G401 (cell line): ENCODE data around the gene VAV1. TPM values are rescaled to one million over a fixed set of nuclear protein-coding genes. Genes with fewer than 3 reads are reported as not detected.
"Not testable (repeated sequence)": the region's sequence is repeated elsewhere in the genome, so short reads cannot be mapped to it uniquely, and the experiment has no call there.

Source experiments
- DNase-seq: peaks from one replicate; pipeline ENCODE4 v3.0.0-alpha.2; 2015; ENCODE audit warnings: low spot score
- in situ Hi-C: cut with HindIII; loops from 2 replicates; pipeline ENCODE4 v1.10.0; 2016; ENCODE audit warnings: low sequenced_read_pairs, mixed read lengths
- total RNA-seq: library from RNA; depleted of rRNA; stranded (reverse); fragments of >200 nt; shearing (Covaris generic); gene quantifications from 2 replicates; pipeline ENCODE4 v1.2.3, GENCODE V29; 2014

VAV1 gene
- total RNA-seq, 1 experiment from 2014 or later = not detected

- in situ Hi-C loops = no loop called here
- peak; percentile 100 for DNase-seq
These were observed 35.1 kb upstream of the VAV1 start, which contains the start of gene GPR108 for GRCh38 chr19:6737284-6737872. Gene GPR108 (minus strand): TSS chr19:6737580. CDS start chr19:6737576, 4 bp downstream.

GRCh38 chr19:6737873-6738786 is 34.4 kb upstream of the VAV1 start:
- DNase-seq = peak; percentile 62
- in situ Hi-C loops = no loop called here

GRCh38 chr19:6738787-6739389 is 33.6 kb upstream of the VAV1 start:
- no peak for DNase-seq
- in situ Hi-C loops = no loop called here

GRCh38 chr19:6739390-6739882 is 33.1 kb upstream of the VAV1 start, which contains the start of gene TRIP10:
Gene TRIP10 (plus strand): TSS chr19:6739680. CDS start chr19:6739762, 82 bp downstream.
- in situ Hi-C loops = no loop called here
- peak; percentile 68 for DNase-seq

- DNase-seq = no peak
- in situ Hi-C loops = no loop called here
These were observed 32.5 kb upstream of the VAV1 start for GRCh38 chr19:6739883-6740588.

GRCh38 chr19:6740589-6741343 is 31.7 kb upstream of the VAV1 start:
- no peak for DNase-seq
- in situ Hi-C loops = no loop called here

GRCh38 chr19:6743066-6743465 is 29.4 kb upstream of the VAV1 start:
- no peak for DNase-seq
- in situ Hi-C loops = no loop called here

GRCh38 chr19:6743714-6744380 is 28.7 kb upstream of the VAV1 start:
- in situ Hi-C loops = no loop called here
- DNase-seq = no peak

- in situ Hi-C loops = no loop called here
- DNase-seq = no peak
These were observed 27.9 kb upstream of the VAV1 start for GRCh38 chr19:6744381-6745301.

GRCh38 chr19:6745965-6746364 is 26.5 kb upstream of the VAV1 start:
- no peak for DNase-seq
- in situ Hi-C loops = no loop called here

GRCh38 chr19:6748543-6748942 is 24.0 kb upstream of the VAV1 start:
- in situ Hi-C loops, DNase-seq: not testable (repeated sequence)

GRCh38 chr19:6750062-6750461 is 22.4 kb upstream of the VAV1 start:
- DNase-seq = no peak
- in situ Hi-C loops = no loop called here

GRCh38 chr19:6751189-6751588 is 21.3 kb upstream of the VAV1 start:
- no peak for DNase-seq
- in situ Hi-C loops = no loop called here

- in situ Hi-C loops = no loop called here
- no peak for DNase-seq
These were observed 20.0 kb upstream of the VAV1 start for GRCh38 chr19:6752256-6753177.

- in situ Hi-C loops = no loop called here
- peak; percentile 57 for DNase-seq
These were observed 19.1 kb upstream of the VAV1 start for GRCh38 chr19:6753178-6754031.
